Spleen (tissue), 7 donors: ENCODE measurements around the gene TMEM131L.
"Not testable (repeated sequence)": the region's sequence is repeated elsewhere in the genome, so short reads cannot be mapped to it uniquely, and the experiment has no call there.

Experiments
- CTCF ChIP-seq, 11 experiments: fragments of 200-600 bp in 7 of 11; fragments of 450-650 bp in 4 of 11; sonication (generic) in 4 of 11; IDR thresholded peaks in 8 of 11; conservative IDR thresholded peaks in 3 of 11; 1 replicate in 7 of 11; 2 replicates in 4 of 11; pipeline versions ENCODE4 v1.4.0 to v1.8.0; 2016 to 2021; ENCODE audit warnings: antibody characterized with exemption in 11 of 11, inconsistent platforms in 4 of 11, mild to moderate bottlenecking in 1 of 11
- POLR2A ChIP-seq, 3 donors: fragments of 450-650 bp; IDR thresholded peaks; one replicate each; pipeline ENCODE4 v1.5.1; 2017; ENCODE audit warnings: antibody characterized with exemption in 3 of 3, mild to moderate bottlenecking in 1 of 3
- donor health status: DM: no; HTN: no; CAD: no; lungs with moderate emphysema.
- donor health status: DM: no; HTN: no; CAD: no.
- donor health status: DM: no; HTN: no; CAD: no.

GRCh38 chr4:153451145-153451544 is 15.0 kb upstream of the TMEM131L start:
- not testable (repeated sequence) for TF ChIP-seq POLR2A (IDR thresholded peaks at IDR 0.05); CTCF (IDR thresholded peaks at IDR 0.05 in 8 of 11, conservative IDR thresholded peaks at IDR 0.05 in 3 of 11)
